Mesodermal cell (in vitro differentiated cells): ENCODE results near the gene ZNF687.
A peak's percentile ranks its signal among the peaks of the same experiment; 100 is the strongest.

Experiments used
- H3K27ac ChIP-seq: 2 replicates; pipeline ENCODE4 v1.7.0; 2013; ENCODE audit warnings: mild to moderate bottlenecking, low read depth, low read length, moderate library complexity; ENCODE audit not compliant: severe bottlenecking
- H3K36me3 ChIP-seq: 2 replicates; pipeline ENCODE4 v1.7.1; 2013; ENCODE audit warnings: mild to moderate bottlenecking, low read length, moderate library complexity; ENCODE audit not compliant: control insufficient read depth, insufficient read depth
- H3K4me1 ChIP-seq: one replicate; pipeline ENCODE4 v1.7.1; 2013; ENCODE audit warnings: mild to moderate bottlenecking, low read length; ENCODE audit not compliant: insufficient read depth, control insufficient read depth, poor library complexity, severe bottlenecking
- H3K4me3 ChIP-seq: 2 replicates; pipeline ENCODE4 v1.7.0; 2013; ENCODE audit warnings: low read length, control low read depth, mild to moderate bottlenecking; ENCODE audit not compliant: insufficient read depth, poor library complexity, severe bottlenecking; ENCODE audit errors: extremely low read depth
- H3K9me3 ChIP-seq: 2 replicates; pipeline ENCODE4 v1.7.1; 2013; ENCODE audit warnings: mild to moderate bottlenecking, low read length, moderate library complexity; ENCODE audit not compliant: control insufficient read depth
- WGBS, 2 experiments: methylation state at CpG; one replicate each; pipeline ENCODE4 v1.1.5; 2013; ENCODE audit warnings: missing lambda C conversion rate in 2 of 2; ENCODE audit not compliant: insufficient coverage in 2 of 2; 5-methylcytosine and 5-hydroxymethylcytosine counted together

The ZNF687 gene

GRCh38 chr1:151290709-151291303 is 8.7 kb downstream of the ZNF687 start:
- no peak overlapping the region for H3K4me3 ChIP-seq
- H3K9me3 ChIP-seq, result no peaks in the 10 kb centered on the region
- 94 to 98% methylated on average over 11 to 17 of the region's 19 CpGs for WGBS, 2 experiments

GRCh38 chr1:151292207-151293030 is 10.3 kb downstream of the ZNF687 start:
- Histone ChIP-seq H3K4me1 (no peaks in the 10 kb centered on the region), H3K4me3 (no peak overlapping the region), H3K27ac (no peak overlapping the region), H3K9me3 (no peaks in the 10 kb centered on the region), H3K36me3 (peaks cover 93% of the 10 kb centered on the region)
- WGBS, 2 experiments, result 100% methylated on average over 5 to 9 of the region's 13 CpGs

More at GRCh38 chr1:151290709-151291303, 8.7 kb downstream of the ZNF687 start:
- no peaks in the 10 kb centered on the region for H3K4me1 ChIP-seq
- peaks cover 96% of the 10 kb centered on the region for H3K36me3 ChIP-seq
- H3K27ac ChIP-seq, result no peak overlapping the region

DNA sequence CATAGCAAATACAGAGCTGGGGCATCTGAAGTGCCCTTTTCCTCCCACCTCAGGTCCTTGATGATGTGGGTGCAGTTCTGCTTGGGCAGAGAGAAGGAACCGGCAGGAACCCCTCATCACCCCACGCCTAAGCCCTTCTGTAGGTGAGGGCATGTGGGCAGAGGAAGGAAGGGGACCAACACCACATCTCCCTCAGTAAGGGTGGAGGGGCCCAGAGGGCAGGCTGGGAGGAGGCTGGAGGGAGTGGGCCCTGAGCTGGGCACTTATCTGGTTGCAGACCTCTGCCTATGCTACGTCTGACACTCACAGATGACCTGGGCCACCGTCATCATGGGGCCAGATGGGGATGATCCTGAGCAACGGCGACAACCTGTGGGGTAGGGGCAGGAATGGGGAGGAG is 11.0 kb downstream of the ZNF687 start:
- 93 to 95% methylated on average over 4 of the region's 6 CpGs for WGBS, 2 experiments
- H3K4me1 ChIP-seq, result no peaks in the 10 kb centered on the region
- H3K4me3 ChIP-seq, result no peak overlapping the region
- peaks cover 93% of the 10 kb centered on the region for H3K36me3 ChIP-seq
- no peaks in the 10 kb centered on the region for H3K9me3 ChIP-seq
- no peak overlapping the region for H3K27ac ChIP-seq

DNA sequence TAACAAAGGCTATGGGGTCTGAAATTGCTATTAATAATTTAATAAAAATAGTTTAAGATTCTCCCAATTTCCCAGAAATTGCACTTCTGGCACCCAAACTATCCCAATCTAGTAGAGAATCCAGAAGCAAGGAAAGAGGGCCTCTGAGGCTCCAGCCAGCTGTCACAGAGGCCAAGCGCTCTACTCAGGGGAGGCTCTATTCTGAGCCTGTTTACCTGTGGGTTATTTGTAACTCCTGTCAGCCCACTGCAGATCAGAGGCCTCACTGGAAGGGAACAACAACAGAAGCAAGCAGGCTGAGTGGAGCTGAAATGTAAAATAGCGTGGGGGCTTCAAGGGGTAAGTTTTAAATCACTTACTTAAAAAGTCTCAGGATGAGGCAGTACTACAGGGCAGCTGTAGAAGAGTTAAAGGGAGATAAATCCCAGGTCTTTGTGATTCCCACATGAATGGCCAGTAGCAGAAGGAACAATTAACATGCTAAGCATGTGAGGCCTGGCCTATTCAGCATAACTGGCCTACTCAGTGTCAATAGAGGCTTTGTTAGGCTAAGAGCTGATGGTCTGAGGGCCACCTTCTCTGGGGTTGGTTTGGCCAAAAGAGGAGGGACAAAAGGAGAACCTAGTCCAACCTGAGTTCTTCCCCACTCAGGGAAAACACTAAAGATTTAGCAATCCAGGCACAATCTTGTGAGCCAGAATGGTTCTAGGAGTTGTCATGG is 12.8 kb downstream of the ZNF687 start:
- no peaks in the 10 kb centered on the region for H3K9me3 ChIP-seq
- H3K4me3 ChIP-seq, result no peak overlapping the region
- WGBS, 2 experiments, result 83 to 100% methylated on average over 1 to 2 of the region's 2 CpGs
- H3K4me1 ChIP-seq, result no peaks in the 10 kb centered on the region
- H3K36me3 ChIP-seq, result peaks cover 92% of the 10 kb centered on the region
- H3K27ac ChIP-seq, result no peak overlapping the region

DNA sequence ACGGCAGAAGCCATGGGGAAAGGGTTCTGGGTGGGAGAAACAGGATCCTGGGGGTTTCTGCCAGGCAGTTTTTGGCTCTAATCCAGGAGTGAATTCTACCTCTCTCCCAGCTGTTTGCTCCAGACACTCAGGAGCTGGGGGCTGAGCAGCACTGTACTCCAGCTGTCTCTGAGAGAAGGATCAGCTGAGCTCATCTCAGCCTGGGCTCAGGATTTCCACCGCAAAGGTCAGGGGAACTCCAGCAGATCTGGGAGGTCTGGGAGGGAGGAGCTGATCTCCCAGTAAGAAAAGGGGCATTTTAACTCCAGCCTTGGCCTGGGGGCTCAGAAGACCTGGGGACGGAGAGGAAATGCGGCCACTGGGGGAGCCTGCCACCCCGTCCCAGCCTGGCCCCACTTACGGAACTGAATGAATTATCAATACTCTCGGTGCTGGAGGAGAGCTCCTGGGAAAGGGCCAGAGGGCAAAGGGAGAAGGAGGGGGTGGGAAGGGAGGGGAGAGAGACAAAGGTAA is 27.8 kb downstream of the ZNF687 start:
- H3K4me3 ChIP-seq, result no peak overlapping the region
- no peaks in the 10 kb centered on the region for H3K9me3 ChIP-seq
- WGBS, 2 experiments, result 48 to 63% methylated on average over 4 to 6 of the region's 7 CpGs
- H3K27ac ChIP-seq, result peak overlapping the region; percentile 74
- peaks cover 54% of the 10 kb centered on the region for H3K4me1 ChIP-seq
- H3K36me3 ChIP-seq, result peaks cover 59% of the 10 kb centered on the region

GRCh38 chr1:151311011-151311410 is 28.9 kb downstream of the ZNF687 start:
- 84 to 89% methylated on average over 2 to 4 of the region's 4 CpGs for WGBS, 2 experiments
- peaks cover 58% of the 10 kb centered on the region for H3K36me3 ChIP-seq
- peak overlapping the region; percentile 44 for H3K27ac ChIP-seq
- H3K9me3 ChIP-seq, result no peaks in the 10 kb centered on the region
- peaks cover 54% of the 10 kb centered on the region for H3K4me1 ChIP-seq
- no peak overlapping the region for H3K4me3 ChIP-seq

GRCh38 chr1:151311589-151312331 is 29.7 kb downstream of the ZNF687 start:
- no peak overlapping the region for H3K4me3 ChIP-seq
- peak overlapping the region; percentile 97 for H3K27ac ChIP-seq
- H3K4me1 ChIP-seq, result peaks cover 57% of the 10 kb centered on the region
- H3K9me3 ChIP-seq, result no peaks in the 10 kb centered on the region
- 76 to 77% methylated on average over 6 of the region's 7 CpGs for WGBS, 2 experiments
- peaks cover 59% of the 10 kb centered on the region for H3K36me3 ChIP-seq

- Histone ChIP-seq H3K27ac (peak overlapping the region; percentile 97), H3K9me3 (no peaks in the 10 kb centered on the region), H3K4me1 (peaks cover 57% of the 10 kb centered on the region), H3K36me3 (peaks cover 55% of the 10 kb centered on the region), H3K4me3 (no peak overlapping the region)
- WGBS, 2 experiments, result 100% methylated on average over 1 of the region's 4 CpGs
These were observed 30.3 kb downstream of the ZNF687 start for GRCh38 chr1:151312411-151312810.

- Histone ChIP-seq H3K9me3 (no peaks in the 10 kb centered on the region), H3K4me1 (peaks cover 57% of the 10 kb centered on the region), H3K36me3 (peaks cover 55% of the 10 kb centered on the region), H3K4me3 (no peak overlapping the region), H3K27ac (peak overlapping the region; percentile 97)
- 95 to 100% methylated on average over 4 to 7 of the region's 8 CpGs for WGBS, 2 experiments
These were observed 30.7 kb downstream of the ZNF687 start for GRCh38 chr1:151312826-151313225.

DNA sequence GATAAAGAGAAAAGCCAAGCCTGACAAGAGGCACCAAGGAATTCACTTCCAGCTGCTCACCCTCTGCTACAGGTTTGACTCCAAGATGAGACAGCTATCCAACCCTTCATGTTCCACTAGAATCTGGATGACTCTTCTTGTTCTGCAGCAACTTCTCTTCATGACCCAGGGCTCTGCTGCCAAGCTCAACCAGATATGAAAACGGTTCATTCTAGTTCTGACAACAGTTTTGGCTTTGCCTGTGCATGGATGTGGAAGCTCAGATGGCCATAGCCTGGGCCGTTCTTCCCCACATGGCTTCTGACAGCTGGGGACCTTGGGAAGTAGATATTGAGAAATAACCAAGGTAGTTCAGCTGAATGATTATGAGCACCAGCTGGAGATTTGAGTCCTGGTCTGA is 31.4 kb downstream of the ZNF687 start:
- WGBS, 2 experiments, result 90 to 93% methylated on average over 2 of the region's 2 CpGs
- Histone ChIP-seq H3K9me3 (no peaks in the 10 kb centered on the region), H3K36me3 (peaks cover 48% of the 10 kb centered on the region), H3K4me1 (peaks cover 57% of the 10 kb centered on the region), H3K4me3 (no peak overlapping the region), H3K27ac (no peak overlapping the region)
